Activated CD4-positive, alpha-beta T cell treated with anti-CD3 and anti-CD28 coated beads, Interleukin-2, amount 50 U/mL, for 48 hours (primary cell): ENCODE results near the gene ECE1.

ENCODE experiments used
- DNase-seq, 2 experiments: peaks; one replicate each; pipeline ENCODE4 v3.0.0-alpha.2; 2020

ECE1 gene

DNA sequence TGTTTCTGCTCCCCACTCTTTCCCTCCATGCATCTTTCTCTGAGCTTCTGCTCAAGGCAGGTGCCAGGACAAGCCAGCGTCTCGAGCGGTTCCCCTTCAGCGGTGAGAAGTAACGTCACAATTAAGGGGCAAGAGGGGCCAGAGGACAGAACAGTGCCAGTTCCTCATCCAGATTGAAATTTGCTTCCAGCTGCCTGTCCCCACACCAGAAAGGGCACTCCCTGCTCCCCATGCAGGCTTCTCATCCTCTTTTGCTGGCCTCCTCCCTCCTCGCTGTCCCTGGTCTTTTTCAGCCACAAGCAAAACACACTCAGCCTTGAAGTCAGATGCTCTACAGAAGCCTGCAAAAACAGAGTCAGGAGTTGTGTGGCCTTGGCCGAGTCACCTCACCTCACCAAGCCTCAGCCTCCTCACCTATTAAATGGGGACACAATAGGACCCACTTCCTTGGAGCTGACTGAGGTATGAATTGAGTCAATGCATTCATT lies 35.0 kb upstream of the ECE1 start:
- peak in 1 of 2 experiments; percentile 40 for DNase-seq

DNA sequence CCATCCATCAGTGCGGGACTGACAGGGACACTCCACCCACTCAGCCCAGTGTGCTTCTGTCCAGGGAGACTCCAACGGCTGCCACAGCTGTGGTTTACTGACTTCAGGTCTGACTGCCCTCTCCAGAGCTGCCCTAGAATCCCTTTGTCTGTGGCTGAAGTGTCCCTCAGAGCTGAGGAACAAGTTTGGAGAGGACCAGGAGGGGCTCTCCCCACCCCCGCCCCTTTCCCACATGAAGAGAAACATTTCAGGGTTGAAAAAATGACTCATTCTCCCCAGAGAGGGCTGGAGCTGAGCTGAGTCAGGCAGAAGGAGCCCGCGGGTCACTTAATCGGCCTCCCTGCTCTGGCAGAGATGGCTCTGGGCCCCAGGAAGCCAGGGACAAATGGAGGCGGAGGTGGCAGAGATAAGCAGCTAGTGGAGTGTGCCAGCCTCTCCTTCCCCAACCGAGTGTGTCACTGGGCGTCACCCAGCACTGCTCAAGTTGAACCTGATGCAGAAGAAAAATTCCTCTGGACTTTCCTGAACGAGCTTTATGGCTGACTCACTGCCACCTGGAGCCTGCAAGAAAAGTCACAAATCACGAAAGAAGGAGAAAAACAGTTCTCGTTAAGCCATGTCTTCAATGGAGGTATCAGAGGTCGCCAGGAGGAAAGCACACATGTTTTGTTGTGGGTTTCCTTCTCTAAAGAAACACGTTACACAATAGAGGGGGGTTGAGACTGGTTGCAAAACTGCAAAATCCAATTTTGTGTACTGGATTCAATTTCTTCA lies 34.3 kb upstream of the ECE1 start:
- peak; percentile 81 to 88 for DNase-seq

DNA sequence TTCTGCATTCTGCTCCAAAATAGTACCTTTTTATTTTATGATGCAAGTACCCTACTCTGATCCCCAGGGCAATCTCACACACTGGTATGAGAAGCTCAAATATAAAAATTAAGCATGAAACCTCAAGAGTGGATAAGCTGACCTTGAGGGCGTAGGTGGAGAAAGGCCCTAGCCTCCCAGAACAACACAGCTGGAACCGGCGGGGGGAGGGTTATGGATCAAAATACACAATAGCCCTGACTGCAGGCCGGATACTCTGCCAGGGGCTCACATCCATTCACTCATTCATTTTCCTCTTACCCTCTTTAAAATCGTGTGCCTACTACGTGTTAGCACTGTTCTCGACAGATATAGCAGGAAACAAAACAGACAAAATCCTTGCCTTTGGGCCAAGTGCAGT lies 32.8 kb upstream of the ECE1 start:
- no peak for DNase-seq

DNA sequence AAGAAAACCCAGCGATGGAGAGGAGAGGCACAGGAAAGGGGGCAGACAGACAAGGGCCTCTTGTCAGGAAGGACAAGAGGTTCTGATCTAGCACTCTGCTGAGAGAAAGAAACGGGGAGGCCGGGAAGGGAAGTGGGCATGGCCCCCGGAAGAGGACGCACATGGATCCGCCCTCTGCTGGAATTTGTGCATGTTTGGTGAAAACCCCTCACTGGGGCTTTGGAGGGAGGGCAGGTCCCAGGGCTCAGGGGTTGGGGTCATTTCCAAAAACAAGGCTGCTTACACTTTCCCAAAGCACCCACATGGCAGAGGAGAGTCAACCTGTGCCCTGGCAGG lies 32.4 kb upstream of the ECE1 start:
- DNase-seq = no peak

DNA sequence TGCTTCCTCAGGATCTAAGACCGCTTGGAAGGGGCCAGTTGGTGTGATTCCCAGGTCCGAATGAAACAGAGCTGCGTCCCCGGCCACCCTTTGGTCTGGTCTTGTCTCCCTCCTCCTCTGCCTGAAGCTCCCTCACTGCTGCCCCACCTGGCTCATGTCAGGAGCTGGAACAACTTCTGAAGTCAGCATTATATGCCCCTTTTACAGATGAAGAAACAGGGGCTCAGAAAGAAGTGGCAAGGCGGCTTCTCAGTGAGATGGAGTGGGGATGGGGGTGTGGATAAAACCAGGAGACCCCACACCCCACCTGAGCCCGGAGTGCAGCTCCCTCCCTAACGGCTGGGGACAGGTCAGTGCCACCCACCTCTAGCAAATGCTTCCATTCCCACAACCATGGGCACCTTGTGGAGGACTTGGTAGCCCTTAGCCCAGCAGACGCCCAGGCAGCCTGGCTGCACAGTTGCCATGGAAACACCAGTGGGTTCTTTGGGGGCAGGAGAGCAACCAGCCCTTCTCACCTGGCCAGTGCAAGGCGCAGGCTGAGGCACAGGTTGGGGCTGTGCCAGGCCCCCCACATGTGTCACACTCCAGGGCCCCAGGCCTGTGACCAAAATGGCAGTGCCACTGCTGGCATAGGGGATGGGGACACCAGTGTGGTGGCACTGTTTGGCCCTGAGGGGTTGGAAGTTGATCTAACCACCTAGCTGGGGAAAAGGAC lies 31.9 kb upstream of the ECE1 start:
- no peak for DNase-seq

DNA sequence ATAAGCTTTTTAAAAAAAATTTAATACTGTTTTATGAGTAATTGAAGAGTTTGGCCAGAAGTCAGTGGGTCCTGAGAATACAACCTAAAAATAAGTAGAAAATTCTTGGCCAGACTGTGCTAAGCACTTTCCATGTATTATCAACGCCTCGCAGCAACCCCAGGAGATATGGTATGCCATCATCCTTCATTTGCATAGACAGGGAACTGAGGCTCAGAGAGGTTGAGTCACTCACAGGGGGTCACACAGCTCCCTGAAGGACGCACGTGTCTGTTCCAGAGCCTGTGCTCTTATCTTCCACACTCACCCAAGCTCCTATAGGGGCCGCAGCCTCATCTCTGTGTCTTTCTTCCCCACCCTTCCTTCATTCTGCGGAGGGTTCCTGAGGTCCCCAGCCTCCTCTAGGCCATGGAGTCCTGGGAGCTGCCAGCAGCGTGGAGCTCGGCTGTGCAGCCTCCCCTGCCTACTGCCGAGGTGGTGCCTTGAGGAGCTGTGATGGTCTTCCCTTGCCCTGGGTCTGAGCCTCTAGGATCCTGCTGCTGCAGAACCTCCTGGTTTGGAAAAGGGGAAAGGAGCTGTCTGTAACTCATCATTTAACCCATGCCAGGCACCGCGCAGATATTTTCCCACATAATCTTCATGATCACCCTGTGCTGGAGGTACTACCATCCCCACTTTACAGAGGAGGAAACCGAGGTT lies 30.3 kb upstream of the ECE1 start:
- DNase-seq = no peak

DNA sequence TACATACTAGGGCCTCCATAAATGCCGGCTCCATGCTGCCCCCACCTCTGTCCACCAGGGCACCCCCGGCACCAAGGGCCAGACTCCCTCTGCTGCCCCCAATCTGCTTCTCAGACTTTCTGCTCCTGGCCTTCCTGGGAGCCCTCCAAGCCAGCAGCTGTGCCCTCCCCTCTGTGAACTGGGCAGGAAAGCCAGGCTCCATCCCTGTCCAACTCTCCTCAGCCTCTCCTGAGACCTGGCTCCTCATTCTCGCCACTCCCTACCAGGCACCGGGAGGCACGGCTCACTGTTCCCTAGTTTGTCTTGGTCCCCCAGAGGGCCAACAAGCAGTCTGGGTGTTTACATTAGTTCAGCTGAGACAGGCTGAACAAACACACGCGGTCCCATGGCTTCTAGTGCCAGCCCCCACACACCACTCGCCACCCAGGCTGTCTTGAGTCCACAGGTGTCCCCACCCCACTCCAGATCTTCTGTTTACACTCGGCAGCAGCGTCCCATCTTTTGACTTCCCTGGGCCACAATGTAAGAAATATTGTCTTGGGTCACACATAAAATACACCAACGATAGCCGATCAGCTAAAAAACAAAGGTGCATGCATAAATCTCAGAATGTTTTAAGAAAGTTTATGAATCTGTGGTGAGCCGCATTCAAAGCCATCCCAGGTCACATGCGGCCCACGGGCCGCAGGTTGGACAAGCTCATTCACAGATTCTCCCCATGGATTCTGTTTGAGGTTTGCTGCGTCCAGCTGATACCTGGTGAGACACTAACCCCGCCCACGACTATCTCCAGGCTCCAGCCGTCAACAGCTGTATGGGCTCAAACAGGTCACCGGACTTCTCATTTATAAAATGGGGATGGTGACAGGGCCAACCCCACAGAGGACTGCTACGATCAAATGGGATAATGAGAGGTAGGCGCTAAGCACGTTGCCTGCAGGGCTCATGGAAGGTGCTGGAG lies 29.5 kb upstream of the ECE1 start:
- DNase-seq = no peak

DNA sequence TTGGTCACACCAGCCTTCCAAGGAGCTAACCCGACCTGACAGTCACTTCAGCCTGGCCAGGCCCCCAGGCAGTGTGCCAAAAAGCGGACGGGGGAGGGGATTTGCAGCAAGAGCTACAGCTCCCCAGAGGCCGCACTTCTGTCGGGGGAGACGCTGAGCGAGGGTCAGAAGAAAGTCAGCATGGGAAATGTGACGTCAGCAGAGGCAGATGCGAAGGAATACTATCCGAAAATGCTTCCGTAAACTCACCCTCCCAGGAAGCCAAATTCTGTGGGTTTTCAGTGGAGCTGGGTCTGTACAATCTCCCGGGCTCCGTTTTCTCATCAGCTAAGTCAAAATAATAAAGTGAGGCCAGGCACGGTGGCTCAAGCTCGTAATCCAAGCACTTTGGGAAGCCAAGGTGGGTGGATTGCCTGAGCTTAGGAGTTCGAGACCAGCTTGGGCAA lies 28.5 kb upstream of the ECE1 start:
- DNase-seq = no peak

DNA sequence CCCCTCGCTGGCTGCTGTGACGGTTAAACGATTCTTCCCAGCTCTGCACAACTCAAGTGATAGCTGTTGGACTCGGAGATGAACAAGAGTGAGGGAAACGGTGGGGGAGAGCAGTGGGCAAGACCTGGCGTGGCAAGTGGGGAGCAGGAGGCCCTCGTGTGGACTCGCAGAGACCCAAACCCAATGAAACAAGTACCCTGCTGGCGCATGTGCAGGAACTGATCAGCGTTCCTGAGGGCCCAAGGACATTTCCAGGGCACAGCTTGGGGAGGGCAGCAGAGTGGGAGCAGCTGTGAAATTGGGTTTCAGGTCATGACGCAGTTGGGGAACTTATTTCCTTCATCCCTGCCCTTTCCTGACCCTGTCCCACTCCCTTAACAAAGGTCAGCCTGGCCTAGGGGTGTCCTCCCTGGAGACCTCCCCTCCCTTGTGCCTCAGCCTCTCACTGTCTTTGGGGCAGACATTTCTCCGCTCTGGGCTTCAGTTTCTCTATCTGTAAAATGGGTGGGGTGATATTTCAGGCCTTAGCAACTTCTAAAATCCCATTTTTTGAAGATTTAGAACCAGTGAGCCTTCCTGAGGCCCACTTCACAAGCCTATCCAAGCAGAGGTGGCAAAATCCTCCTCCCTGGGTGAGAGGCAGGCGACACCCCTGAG lies 27.9 kb upstream of the ECE1 start:
- DNase-seq = no peak

DNA sequence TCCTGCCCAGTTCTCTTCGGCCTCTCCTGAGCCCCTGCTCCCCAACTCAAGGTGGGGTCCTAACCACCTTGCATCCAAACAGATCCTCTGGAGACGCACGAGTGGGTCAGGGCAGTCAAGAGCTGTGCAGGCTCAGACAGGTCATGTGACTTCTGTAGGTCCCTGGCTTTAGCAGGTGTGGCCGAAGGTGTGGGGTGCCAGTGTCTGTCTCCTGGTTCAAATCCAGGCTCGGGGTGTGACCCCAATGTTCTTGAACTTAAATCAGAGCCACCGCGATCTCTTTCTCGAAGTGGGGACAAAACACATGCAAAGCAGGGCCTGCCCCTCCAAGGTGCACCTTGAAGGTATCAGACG lies 27.4 kb upstream of the ECE1 start:
- no peak for DNase-seq

DNA sequence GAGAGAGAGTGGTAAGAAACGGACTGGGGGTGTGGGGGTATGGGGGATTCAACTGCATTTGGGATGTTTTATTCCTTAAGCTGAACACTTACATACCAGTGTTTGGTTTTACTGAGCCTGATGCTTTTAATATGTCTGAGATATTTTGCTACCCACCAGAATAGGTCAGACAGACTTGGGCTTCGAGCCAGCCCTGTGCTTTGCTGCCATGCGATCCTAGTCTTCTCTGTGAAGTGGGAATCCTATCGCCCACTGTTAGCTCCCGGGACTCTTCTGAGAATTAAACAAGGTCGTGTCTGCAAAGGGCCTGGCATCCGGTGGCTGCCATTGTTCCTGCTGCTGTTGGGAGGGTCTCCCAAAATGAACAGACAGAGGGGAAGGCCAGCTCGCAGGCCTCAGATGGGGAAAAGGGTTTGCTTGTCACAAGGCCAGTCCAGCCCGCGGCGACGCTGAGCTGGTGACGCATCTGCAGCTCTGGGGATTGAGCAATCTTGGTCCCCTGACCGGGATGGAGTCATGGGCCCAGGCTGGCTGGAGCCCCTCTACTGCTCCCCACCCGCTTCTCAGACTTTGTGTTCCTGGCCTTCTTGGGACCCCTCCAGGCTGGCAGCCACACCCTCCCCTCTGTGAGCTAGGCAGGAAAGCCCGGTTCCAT lies 26.9 kb upstream of the ECE1 start:
- DNase-seq = no peak

DNA sequence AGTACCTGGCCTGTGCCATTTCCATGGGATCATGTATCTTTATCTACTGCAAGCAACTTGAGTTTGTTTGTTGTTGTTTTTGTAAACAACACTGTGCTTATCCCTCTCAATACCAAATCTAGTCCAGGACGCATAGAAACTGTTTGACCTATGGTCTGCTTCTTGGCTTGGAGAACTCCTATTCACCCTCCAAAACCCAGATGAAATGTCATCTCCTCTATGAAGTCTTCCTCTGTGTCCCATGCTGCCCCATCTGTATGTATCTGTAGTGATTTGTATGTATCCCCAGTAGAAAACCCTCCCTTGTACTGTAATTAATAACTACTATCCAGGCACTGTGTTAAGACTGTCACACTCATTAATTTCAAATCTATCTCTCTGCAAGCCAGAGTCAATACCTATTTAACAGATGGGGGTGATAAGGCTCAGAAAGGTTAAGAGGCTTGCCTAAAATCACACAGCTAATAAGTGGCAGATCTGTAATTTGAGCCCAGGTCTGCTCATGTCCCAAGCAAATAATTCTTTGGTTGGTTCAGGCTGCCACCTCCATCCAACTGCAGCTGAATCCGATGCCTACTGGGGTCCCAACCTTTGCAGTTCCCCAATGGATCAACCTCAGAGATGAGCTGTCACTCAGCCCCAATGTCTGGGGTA lies 24.6 kb upstream of the ECE1 start:
- DNase-seq = no peak

DNA sequence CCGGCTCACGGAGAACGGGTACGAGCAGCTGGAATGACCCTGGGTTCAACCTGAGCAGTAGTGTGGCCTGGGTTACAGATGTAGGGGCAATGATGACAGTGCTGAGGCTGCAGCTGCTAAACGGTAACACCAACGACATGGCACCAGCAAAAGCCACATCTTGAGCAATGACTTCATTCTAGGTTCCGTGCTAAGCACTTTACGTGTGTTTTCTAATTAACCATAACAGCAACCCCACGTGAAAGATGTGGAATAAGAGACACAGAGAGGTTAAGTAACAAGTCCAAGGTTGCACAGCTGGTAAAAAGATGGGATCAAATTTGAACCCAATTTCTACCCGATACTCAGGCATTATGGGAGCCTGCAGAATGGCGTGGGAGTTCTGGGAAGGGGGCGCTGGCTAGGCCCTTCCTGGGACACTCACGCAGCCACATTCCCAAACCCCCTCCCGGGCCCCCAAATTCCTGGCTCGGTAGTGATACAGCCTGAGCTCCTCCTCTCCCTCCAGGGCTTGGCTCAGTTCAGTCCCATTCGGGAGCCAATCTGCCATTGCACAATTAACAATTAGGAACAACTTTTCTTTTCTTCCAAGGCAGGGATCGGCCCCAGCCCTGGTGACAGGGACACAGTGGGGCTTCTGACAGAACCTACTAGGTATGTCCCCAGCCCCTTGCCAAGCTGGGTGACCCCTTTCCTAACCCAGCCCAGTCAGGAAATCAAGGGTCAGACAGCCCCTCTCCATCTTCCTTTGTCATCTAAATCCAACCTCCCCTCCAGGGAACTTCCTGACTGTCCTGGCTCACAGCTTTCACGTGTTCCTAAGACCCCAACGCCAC lies 23.8 kb upstream of the ECE1 start:
- DNase-seq = no peak

DNA sequence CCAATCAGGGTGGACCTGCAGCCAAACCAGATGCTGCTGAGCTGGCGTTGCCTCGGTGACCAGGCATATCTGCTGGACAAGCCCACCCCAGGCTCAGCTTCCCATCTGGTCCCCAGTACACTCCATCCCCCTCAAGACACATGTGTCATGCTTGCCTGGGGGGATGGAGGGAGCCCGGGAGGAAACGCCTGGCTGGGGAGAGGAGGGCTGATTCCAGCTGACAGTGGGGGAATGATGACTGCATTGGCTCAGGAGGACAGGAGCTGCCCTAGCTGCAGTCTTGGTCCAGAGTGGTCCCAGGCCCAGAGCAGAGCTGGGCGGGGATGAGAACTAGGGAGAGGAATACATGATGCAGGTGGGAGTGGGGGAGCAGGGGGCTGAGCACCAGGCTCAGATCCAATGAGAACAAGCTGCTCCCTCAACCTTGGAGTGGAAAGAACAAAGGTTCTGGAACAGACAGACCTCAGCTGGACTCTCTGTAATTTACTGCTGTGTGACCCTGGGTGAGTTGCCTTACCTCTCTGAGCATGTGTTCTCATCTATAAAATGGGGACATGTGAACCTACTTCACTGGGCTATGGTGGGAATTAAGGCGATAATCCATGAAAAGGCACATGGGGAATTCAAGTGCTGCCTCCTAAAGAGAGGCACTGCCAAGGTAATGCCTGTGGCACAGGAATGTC lies 23.1 kb upstream of the ECE1 start:
- no peak for DNase-seq

DNA sequence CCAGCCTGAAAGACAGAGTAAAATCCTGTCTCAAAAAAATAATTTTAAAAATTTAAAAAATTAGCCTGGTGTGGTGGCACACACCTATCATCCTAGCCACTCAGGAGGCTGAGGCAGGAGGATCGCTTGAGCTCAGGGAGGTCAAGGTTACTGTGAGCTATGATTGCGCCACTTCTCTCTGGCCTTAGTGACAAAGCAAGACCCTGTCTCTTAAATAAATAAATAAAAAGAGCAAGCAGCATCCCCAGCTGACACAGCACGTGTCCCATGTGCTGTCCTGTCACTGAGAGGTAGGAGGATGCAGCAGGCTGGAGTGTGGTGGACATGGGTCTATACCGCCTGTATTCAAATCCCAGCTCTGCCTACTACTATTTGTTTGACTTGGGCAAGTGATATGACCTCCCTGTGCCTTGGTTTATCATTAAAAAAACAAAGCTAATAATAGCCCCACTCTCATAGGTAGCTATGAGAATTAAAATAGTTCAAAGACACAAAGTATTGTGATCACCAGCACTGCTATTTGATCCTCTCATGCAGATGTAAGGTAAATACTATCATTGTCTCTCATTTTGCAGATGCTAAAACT lies 22.2 kb upstream of the ECE1 start:
- no peak for DNase-seq

DNA sequence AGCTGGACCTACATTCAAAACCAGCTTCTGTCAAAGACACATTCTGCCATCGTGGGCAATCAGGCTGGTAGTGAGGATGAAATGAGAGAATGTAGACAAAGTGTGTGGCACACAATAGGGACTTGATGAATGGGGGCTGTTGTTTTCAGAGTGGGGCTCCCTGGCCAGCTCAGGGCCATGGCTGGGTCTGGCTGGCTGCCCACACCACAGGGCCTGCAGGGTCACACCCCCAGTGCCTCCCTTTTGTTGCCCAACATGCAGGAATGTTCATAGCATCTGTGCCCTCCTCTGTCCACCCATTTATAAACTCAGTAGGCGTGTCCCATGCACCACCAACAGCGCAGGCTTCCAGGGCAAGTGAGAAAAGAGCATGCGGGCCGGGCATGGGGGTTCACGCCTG lies 20.8 kb upstream of the ECE1 start:
- no peak for DNase-seq

DNA sequence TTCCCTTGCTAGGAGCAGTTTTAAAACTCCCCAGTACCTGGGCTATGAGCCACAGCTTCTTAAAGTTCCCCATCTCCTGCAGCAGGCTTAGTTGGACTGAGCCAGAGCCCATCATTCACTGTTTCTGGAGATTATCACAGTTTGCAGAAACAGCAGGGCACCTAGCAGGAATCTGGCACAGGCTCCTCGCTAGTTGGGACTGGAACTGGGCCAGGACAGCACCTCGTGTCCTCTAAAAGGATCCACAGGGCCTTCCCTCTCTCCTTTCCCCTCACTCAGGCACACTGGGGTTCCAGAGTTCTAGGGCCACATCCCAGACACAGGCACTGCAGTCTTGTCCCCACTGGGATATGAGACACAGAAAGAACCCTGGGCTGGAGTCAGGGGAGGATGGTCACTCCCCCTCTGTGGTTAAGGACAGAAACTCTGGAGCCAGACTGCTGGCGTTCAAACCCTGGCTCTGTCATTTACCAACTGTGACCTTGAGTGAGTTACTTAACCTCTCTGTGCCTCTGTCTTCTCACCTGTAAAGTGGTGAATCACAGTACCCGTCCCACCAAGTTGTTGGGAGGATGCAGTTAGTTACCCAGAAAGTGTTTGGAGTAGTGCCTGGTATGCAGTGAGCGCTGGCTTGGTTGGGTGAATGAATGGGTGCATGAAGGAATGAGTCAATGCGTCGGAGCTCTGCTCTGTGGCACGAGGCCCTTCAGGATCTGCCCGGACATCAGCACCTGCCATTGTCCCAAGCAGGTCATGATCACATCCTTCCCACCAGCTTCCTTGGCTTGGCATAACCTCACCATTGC lies 18.8 kb upstream of the ECE1 start:
- no peak for DNase-seq

DNA sequence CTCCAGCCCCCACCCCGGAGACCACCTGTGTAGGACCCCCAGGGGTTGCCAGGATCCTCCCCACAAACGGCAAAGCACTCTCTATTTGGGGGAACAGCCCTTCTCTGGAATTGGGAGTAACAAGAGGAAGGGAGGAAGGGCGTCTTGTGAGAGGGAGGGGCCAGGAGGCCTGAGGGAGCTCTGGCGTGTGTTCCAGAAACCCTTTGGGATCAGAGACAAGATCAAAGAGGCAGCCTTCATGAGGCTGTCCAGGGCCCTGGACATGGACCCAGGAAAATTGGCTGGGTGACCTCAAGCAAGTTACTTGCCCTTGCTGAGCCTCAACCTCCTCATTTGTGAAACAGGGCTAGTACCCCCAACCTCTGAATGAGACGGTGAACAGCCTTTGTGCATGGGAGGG lies 18.1 kb upstream of the ECE1 start:
- DNase-seq = no peak
